ENCODE measurements around the gene NLRP2B.
"Not testable (repeated sequence)": the region's sequence is repeated elsewhere in the genome, so short reads cannot be mapped to it uniquely, and the experiment has no call there.

NLRP2B gene

GRCh38 chrX:57680160-57680559 lies at the start of gene NLRP2B:
Gene NLRP2B, minus strand, starts transcription at chrX:57680260.
- no peak for ATAC-seq

DNA sequence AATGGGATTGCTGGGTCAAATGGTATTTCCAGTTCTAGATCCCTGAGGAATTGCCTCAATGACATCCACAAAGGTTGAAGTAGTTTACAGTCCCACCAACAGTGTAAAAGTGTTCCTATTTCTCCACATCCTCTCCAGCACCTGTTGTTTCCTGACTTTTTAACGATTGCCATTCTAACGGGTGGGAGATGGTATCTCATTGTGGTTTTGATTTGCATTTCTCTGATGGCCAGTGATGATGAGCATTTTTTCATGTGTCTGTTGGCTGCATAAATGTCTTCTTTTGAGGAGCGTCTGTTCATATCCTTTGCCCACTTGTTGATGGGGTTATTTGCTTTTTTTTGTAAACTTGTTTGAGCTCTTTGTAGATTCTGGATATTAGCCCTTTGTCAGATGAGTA lies 45.9 kb upstream of the NLRP2B start:
- not testable (repeated sequence) for ATAC-seq

GRCh38 chrX:57681341-57681740 lies 1.3 kb upstream of the NLRP2B start:
- ATAC-seq = no peak

DNA sequence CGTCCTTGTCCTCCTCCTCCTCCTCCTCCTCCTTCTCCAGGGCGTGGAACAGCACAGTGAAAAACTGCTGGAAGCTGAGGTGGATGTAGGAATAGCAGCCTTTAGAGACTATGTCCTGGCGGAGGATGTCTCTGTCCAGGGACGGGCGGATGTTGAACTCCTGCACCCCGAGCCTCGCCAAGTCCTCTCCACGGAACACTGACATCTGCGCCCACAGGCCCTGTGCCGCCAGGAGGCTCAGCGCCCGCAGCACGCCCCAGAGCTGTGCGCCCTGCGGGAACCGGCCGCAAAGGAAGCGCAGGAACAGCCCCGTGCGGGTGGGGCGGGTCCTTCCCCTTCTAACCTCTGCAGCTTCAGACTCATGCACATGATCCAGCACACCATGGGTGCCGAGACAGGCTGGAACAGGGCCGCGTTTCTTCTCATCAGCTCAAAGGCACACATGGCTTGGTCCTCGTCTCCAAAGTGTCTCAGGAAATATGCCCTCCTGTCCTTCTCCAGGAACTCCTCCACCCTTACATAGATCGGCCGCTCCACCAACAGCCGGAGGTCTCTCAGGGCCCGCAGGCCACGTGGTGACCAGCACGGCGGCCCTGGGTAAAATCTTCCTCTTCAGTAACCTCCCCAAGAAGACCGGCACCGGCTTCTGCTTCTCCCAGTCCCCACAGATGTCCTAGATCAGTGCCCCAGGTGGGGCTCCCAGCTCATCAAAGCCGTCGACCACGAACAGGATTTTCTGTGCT lies 1.2 kb downstream of the NLRP2B start:
- ATAC-seq = no peak

- ATAC-seq = no peak
These were observed 2.8 kb downstream of the NLRP2B start for GRCh38 chrX:57677132-57677858.

DNA sequence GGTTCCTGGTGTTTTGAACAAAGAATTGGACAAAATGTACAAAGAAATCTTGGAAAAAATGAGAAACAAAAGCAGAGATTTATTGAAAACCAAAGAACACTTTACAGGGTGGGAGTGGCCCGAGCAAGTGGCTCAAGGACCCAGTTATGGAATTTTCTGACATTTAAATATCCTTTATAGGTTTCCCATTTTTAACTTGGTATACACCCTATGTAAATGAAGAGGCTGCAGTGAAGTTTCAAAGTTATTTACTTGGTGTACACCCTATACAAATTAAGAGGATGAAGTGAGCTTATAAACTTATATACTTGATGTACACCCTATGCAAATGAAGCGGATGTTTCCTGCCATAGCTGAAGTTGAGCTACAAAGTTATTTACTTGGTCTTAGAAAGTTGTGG lies 4.7 kb downstream of the NLRP2B start:
- no peak for ATAC-seq

GRCh38 chrX:57674861-57675260 lies 5.2 kb downstream of the NLRP2B start:
- ATAC-seq = no peak

GRCh38 chrX:57669961-57670360 lies 10.1 kb downstream of the NLRP2B start:
- ATAC-seq = no peak

DNA sequence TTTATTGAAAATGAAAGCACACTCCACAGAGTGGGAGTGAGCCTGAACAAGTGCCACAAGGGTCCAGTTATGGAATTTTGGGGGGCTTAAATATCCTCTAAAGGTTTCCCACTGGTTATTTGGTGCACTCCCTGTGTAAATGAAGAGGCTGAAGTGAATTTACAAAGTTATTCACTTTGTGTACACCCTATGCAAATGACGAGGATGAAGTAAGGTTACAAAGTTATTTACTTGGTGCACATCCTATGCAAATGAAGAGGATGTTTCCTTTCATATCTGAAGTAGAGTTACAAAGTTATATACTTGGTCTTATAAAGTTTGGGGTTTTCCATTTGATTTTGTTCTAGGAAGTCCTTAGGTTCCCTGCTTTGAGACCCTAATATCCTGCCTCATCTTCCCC lies 13.1 kb downstream of the NLRP2B start:
- ATAC-seq = no peak

GRCh38 chrX:57655065-57655464 lies 25.0 kb downstream of the NLRP2B start:
- no peak for ATAC-seq

- no peak for ATAC-seq
These were observed 27.4 kb downstream of the NLRP2B start for GRCh38 chrX:57652705-57653104.

GRCh38 chrX:57651169-57651919 lies 28.7 kb downstream of the NLRP2B start:
- ATAC-seq = no peak

- ATAC-seq = no peak
These were observed 33.0 kb downstream of the NLRP2B start for GRCh38 chrX:57647020-57647419.

- no peak for ATAC-seq
These were observed 36.4 kb downstream of the NLRP2B start for GRCh38 chrX:57643698-57644097.

- no peak for ATAC-seq
These were observed 38.7 kb downstream of the NLRP2B start for GRCh38 chrX:57641338-57641737.

GRCh38 chrX:57640674-57641016 lies 39.4 kb downstream of the NLRP2B start:
- no peak for ATAC-seq

DNA sequence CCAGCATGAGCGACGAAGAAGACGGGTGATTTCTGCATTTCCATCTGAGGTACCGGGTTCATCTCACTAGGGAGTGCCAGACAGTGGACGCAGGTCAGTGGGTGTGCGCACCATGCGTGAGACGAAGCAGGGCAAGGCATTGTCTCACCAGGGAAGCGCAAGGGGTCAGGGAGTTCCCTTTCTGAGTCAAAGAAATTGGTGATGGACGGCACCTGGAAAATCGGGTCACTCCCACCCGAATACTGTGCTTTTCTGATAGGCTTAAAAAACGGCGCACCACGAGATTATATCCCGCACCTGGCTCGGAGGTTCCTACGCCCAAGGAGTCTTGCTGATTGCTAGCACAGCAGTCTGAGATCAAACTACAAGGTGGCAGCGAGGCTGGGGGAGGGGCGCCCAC lies 50.6 kb downstream of the NLRP2B start:
- not testable (repeated sequence) for ATAC-seq
